Measurements from ENCODE around the gene KCNQ4.

KCNQ4 gene

DNA sequence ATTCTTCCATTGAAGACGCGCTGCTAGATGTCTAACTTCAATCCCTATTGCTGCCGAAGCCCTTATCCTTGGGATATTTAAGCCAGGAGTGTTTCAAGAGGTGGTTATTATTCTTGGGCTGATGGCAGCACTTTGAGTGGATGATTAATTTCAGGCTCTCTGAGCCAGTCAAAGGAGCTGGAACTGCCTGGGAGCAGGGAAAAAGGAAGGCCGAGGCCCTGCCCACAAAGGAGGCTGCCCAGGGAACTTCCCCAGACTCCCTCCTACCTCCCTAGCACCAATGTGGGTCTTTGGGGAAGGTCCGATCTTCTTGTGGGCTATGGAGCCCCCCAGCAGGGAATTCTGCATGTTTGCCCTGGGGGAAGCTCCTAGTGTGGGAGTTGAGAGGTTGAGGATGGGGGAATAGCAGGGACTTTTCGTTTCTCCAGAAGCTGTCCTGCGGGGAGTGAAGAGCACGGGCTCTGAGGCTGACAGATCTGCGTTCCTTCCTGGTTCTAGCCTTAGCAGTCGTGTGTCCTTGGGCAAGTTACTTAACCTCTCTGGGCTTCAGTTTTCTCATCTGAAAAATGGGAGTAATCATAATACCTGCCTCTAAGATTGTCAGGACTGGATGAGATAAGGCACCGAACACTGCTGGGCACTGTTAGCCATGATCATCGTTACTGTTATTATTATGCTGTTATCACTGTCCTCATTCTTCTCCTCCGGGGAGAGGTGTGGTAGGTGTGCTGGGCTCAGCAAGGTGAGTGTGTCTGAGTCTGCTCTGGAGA is 6.3 kb downstream of the KCNQ4 start:
- DNase-seq (ENCODE audit: low read depth, low spot score) = no peak
- H3K4me3 ChIP-seq (ENCODE audit: low read length) = no peak overlapping the region

GRCh38 chr1:40792036-40792435 is 8.4 kb downstream of the KCNQ4 start:
- no peak overlapping the region for H3K4me3 ChIP-seq (ENCODE audit: low read length)
- DNase-seq (ENCODE audit: low read depth, low spot score) = no peak

DNA sequence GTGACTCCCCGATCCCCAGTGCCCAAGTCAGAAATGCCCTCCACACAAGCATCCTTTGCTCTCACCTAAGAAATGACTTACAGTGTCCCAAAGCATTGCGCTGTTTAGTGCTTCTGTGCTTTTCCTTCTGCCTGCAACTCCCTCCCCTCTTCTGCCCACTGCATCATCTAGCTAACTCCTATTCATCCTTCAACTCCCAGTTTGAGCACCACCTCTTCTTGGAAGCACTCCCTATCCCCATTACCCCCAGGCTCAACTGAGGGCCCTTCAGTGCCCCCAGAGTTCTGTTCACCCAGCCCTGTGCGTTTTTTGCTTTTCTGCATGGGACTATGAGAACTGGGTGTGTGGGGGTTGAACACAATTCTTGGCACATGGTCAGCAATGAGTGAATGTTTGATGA is 10.0 kb downstream of the KCNQ4 start:
- no peak overlapping the region for H3K4me3 ChIP-seq (ENCODE audit: low read length)
- DNase-seq (ENCODE audit: low read depth, low spot score) = no peak

GRCh38 chr1:40794048-40794447 is 10.5 kb downstream of the KCNQ4 start:
- no peak overlapping the region for H3K4me3 ChIP-seq (ENCODE audit: low read length)
- no peak for DNase-seq (ENCODE audit: low read depth, low spot score)

GRCh38 chr1:40794974-40795715 is 11.6 kb downstream of the KCNQ4 start:
- H3K4me3 ChIP-seq (ENCODE audit: low read length) = peak overlapping the region; percentile 20

DNA sequence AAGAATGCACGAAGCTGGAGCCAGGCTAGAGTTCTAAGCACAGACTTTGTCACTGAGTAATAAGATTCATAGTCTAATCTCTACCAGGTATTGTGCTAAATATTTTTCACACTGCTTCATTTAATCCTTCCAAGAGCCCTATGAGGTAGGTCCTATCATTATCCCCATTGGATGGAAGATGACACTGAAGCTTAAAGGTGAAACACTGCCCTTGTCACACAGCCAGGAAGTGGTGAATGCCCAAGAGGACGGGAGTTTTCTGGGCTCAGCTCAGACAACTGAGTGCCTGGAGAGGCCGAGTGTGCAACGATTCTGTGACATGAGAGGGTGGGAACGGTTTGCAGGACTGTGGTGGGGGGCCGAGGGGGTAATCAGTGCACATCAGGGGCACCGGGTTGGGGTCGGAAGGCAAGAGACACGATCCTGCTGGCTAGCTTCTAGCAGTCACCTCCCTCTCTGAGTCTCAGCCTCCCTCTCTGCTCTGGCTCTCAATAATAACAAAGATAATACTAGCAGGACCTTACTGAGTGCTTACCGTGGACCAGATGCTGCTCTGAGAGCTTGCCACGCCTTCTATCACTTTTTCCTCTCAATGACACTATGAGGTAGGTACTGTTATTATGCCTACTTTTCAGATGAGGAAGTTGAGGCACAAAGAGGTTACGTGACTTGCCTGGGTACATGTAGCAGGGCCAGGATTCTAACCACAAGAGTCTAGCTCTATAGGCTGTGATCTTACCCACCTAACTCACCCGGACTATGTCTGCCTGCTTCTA is 12.4 kb downstream of the KCNQ4 start:
- no peak overlapping the region; the same call in 1 of the 2 replicates for H3K4me3 ChIP-seq (ENCODE audit: low read length)
- DNase-seq (ENCODE audit: low read depth, low spot score) = peak; percentile 11

More at GRCh38 chr1:40794974-40795715, 11.6 kb downstream of the KCNQ4 start:
- peak; percentile 72 for DNase-seq (ENCODE audit: low read depth, low spot score)

GRCh38 chr1:40796939-40797667 is 13.5 kb downstream of the KCNQ4 start:
- H3K4me3 ChIP-seq (ENCODE audit: low read length) = no peak overlapping the region
- no peak for DNase-seq (ENCODE audit: low read depth, low spot score)

GRCh38 chr1:40797668-40798010 is 14.1 kb downstream of the KCNQ4 start:
- no peak for DNase-seq (ENCODE audit: low read depth, low spot score)
- no peak overlapping the region for H3K4me3 ChIP-seq (ENCODE audit: low read length)

DNA sequence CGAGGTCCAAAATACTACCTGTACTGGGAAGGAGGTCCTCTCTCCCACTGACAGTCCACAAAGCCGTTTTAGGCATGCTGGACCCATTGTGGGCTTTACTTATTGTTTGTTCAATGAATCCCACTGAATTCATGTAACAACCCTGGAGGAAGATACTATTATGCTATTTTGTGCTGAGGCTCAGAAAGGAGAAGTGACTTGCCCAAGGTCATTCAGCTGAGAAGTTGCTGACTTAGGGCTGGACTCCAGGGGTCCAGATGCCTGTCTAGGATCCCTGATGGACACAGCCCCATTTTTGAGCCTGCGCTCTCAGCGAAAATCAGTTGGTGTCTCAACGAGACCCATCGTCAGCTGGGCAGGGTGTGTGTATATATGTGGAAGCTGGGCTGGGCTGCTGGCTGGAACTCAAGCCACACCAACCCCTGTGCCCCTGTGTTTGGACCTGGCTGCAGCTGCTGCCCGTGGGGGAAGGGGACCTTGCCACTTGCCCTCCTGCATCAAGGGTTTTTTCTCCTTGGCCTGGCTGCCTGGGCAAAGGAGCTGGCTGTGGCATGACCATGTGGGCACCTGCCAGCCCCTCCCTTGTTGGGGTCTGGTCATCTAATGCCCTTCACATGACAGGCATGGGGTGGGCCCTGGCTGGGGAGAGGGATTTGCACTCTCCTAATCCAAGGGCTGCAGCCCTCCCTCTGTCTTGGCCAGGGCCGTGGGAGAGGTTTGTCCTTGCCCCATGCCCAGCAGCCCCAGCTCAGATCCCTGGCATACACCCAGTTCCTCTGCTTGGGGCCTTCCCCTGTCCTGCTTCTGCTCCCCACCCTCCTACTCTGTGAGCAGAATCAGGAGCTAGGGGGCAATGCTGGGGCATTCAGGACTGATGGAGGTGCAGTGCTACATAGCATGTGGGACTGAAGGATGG is 15.0 kb downstream of the KCNQ4 start:
- no peak overlapping the region for H3K4me3 ChIP-seq (ENCODE audit: low read length)

DNA sequence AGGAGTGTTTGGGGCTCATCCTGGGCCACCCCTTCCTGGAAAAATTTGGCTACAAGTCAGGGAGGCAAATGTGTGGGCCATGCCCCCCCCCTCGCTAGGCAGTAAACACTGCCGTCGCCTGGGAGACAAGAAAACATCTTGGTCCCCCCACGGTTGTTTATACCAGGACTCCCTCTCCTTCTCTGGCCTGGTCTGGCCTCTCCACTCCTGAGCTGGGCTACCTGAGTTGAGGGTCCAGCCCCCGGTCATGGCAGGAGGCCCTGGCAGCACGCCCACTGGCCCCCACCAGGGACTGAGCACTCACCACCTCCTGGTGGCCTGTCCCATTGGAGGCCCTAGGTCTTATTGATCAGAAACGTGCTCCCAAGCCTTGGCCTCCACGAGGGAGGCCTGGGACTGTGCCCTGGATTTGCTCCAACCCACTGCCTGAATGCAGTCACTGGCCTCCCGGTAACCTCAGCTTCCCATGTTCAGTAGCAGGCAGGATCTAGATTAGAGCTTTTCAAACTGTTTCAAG is 15.8 kb downstream of the KCNQ4 start:
- DNase-seq (ENCODE audit: low read depth, low spot score) = no peak
- H3K4me3 ChIP-seq (ENCODE audit: low read length) = no peak overlapping the region

More for the DNA sequence above, 15.0 kb downstream of the KCNQ4 start:
- DNase-seq (ENCODE audit: low read depth, low spot score) = no peak

- no peak for DNase-seq (ENCODE audit: low read depth, low spot score)
- peak overlapping the region; percentile 27 for H3K4me3 ChIP-seq (ENCODE audit: low read length)
These were observed 18.1 kb downstream of the KCNQ4 start for GRCh38 chr1:40801742-40802077.

DNA sequence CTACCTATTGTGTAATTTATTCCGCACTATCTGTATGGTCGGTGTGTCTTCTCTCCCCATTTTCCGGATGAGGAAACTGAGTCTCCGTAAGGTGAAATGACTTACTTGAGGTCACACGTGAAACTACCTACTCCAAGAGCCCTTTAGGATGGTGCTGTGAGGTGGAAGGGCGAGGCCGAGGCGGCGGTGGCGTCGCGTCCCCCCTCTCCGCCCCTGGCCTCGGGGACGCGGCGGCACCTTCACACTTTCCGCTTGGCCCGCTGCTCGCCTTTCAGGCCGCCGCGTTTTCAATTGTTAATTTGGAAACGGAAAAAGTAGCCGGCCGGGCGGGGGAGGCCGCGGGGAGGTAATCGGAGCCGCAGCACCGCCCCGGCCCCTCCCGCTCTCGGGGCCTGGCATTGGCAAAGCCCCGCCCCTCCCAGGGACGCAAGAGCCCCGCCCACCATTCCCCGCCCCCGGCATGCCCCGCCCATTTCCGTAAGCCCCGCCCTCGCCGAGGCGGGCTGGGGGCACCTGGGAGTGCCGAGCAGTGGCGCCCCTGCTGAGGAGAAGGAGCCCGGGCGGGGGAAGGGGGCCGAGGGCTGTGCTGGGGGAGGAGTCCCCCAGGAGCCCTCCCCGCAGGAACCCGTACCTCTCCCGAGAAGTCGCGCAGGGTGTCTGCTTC is 18.6 kb downstream of the KCNQ4 start:
- DNase-seq (ENCODE audit: low read depth, low spot score) = peak; percentile 45
- peak overlapping the region; percentile 27 for H3K4me3 ChIP-seq (ENCODE audit: low read length)

DNA sequence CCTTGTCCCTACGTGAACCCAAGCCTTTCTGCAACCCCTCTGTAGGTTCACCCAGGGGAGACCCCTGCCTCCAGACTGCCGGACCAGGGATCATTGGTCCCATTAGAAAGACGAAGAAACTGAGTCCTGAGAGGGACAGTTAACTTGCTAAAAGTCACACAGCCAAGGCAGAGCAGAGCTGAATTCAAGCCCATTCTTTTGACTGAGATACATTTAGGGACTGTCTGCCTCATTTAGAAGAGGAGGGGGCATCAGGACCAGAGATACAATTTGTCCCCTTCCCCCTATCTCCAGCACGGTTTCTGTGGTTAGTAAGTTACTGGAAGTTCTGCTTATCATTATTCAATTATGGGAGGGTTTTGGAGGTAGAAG is 19.1 kb downstream of the KCNQ4 start:
- DNase-seq (ENCODE audit: low read depth, low spot score) = no peak
- H3K4me3 ChIP-seq (ENCODE audit: low read length) = no peak overlapping the region

DNA sequence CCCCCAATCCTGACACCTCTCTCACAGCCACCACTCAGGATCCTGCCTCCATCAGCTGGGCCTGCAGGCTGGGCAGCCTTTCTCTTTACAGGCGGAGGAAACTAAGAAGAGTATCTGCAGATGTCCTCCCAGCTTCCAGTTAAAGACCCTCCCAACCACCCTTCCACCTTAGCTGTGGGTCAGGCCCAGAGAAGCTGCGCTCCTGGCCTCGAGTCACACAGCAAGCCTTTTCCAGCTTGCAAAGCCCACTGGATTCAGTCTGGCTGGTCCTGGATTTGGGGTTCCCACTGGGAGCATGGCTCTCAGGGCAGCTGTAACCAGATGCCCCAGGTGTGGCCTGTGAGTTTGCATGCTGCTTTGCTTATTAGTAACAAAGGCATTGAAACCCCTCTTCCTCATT is 19.9 kb downstream of the KCNQ4 start:
- no peak overlapping the region for H3K4me3 ChIP-seq (ENCODE audit: low read length)
- DNase-seq (ENCODE audit: low read depth, low spot score) = no peak

DNA sequence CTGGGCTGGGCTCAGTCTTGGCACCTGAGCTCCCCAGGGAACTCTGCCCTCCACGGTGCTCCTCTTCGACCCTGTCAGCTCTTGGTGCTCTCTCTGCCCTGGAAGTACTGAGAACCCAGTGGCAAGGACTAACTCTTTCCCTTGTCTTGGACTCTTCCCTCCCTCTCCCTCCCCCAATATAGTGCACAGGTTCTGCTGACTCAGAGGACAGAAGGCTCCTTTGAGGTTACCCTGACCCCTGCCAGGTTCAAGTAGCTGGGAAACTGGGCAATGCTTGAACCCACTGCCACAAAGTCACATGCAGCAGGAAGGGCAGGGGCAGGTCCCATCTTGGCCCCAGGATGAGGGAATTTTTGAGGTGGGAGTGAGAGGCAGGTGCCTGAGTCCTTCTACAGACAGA is 20.3 kb downstream of the KCNQ4 start:
- DNase-seq (ENCODE audit: low read depth, low spot score) = no peak
- H3K4me3 ChIP-seq (ENCODE audit: low read length) = no peak overlapping the region

DNA sequence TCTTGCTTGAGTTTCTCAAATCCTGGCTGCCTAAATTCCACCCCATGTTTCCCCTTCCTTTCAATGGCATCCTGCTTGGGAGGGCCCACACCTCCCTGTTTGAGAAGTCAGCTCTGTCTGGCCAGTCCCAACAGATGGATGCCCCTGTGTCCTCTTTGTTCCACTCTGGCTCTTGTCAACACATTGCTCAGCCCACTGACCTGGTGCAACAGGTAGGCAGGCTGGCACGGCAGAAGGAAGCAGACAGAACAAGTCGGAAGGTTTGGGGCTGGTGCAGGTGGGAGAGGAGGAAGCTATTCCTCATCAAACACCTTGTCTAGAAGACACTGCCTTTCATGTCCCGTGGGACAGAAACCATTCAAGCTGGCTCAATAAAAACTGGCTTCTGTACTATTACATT is 22.7 kb downstream of the KCNQ4 start:
- no peak overlapping the region for H3K4me3 ChIP-seq (ENCODE audit: low read length)
- DNase-seq (ENCODE audit: low read depth, low spot score) = no peak

DNA sequence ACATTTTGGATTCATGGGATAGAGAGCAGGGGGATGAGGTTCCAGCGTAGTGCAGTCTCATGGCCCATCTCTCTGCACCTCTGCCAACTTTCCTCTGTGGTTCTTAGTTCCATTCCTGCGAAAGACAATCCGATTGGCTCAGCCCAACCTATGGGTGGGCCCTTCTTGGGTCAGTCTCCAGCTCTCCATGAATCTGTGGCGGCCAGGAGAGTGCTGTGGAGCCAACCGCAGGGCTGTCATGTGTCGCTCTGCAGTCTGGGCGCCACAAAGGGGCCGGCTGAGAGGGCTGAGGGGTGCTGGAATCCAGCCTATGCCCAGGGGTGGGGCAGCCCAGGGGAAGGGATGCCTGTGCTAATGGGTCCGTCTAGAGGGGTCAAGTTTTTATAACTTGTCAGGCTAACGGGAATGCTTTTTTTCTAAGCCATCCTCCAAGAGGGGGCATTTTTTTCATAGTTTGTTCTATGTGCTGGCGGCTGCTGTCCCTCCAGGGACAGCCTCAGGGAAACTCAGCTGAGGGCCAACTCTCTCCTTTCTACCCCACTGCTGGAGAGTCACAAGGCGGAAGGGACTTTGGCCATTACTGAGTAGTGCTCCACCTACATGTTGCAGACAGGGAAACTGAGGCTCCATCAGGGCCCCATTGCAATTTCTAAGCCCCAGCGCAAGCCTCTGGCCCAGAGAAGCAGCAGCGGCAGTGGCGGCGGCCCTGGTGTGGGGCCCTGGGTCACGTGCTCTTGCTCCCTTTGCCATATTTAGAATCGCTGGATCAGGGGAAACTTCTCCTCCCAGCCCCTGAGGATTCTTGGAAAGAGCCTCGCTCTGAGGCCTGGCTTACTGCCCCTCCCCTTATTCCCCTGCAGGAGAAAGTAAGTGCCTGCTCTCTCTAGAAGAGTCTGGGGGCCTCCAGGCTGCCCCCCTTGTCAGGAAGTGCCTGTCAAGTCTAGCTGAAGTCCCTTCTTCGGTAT is 23.4 kb downstream of the KCNQ4 start:
- no peak overlapping the region for H3K4me3 ChIP-seq (ENCODE audit: low read length)
- DNase-seq (ENCODE audit: low read depth, low spot score) = no peak

All from Jurkat, Clone E6-1 (cell line).